Large intestine (tissue), 3 donors: Measurements from ENCODE around the gene SMAD3. TPM values are rescaled to one million over a fixed set of nuclear protein-coding genes. Genes with fewer than 3 reads are reported as not detected.

Experiments
- DNase-seq, 2 donors: peaks; one replicate each; pipeline versions ENCODE4 v3.0.0 to v3.0.0-alpha.2; 2013
- H3K27ac ChIP-seq: one replicate; pipeline ENCODE4 v1.5.1; 2013; ENCODE audit warnings: low read length
- H3K27me3 ChIP-seq: 2 replicates; pipeline ENCODE4 v1.6.1; 2013; ENCODE audit warnings: low read length; ENCODE audit not compliant: control insufficient read depth, insufficient read depth
- H3K36me3 ChIP-seq: 2 replicates; pipeline ENCODE4 v1.6.1; 2013; ENCODE audit warnings: low read length; ENCODE audit not compliant: control insufficient read depth, insufficient read depth
- H3K4me1 ChIP-seq: one replicate; pipeline ENCODE4 v1.6.1; 2013; ENCODE audit warnings: low read length; ENCODE audit not compliant: control insufficient read depth, insufficient read depth
- H3K4me3 ChIP-seq: one replicate; pipeline ENCODE4 v1.5.1; 2013; ENCODE audit warnings: low read length
- H3K9me3 ChIP-seq: one replicate; pipeline ENCODE4 v1.6.1; 2013; ENCODE audit warnings: mild to moderate bottlenecking, low read depth, low read length, moderate library complexity; ENCODE audit not compliant: control insufficient read depth
- WGBS: methylation state at CpG from one replicate; pipeline ENCODE4 v1.1.5; 2013; ENCODE audit warnings: low lambda C conversion rate; ENCODE audit not compliant: insufficient coverage; 5-methylcytosine and 5-hydroxymethylcytosine counted together
- polyA plus RNA-seq: library from polyadenylated mRNA; unstranded; fragments of 120-200 nt; gene quantifications from one replicate; pipeline ENCODE4 v1.2.1, GENCODE V29; 2013

SMAD3 gene
- polyA plus RNA-seq, 1 donor = 29.4 TPM

GRCh38 chr15:67241132-67241855, 175.9 kb downstream of the SMAD3 start:
- WGBS = no CpG with 5 or more reads among the region's 4 CpGs
- DNase-seq = no peak
- Histone ChIP-seq H3K36me3 (peaks cover 4% of the 10 kb centered on the region), H3K27me3 (no peaks in the 10 kb centered on the region), H3K4me3 (no peak overlapping the region), H3K27ac (no peak overlapping the region), H3K4me1 (no peaks in the 10 kb centered on the region), H3K9me3 (no peaks in the 10 kb centered on the region)

- Histone ChIP-seq H3K36me3 (peaks cover 4% of the 10 kb centered on the region), H3K4me1 (no peaks in the 10 kb centered on the region), H3K27me3 (no peaks in the 10 kb centered on the region), H3K27ac (no peak overlapping the region), H3K4me3 (no peak overlapping the region), H3K9me3 (no peaks in the 10 kb centered on the region)
- DNase-seq = no peak
- 100% methylated on average over 3 of the region's 3 CpGs for WGBS
Measured at GRCh38 chr15:67242708-67243111, 177.3 kb downstream of the SMAD3 start.

Other genes with a start within 250 kb of the SMAD3 start
- gene AAGAB, start 189.1 kb downstream of the SMAD3 start, polyA plus RNA-seq = 31.1 TPM
- gene IQCH, start 189.2 kb downstream of the SMAD3 start, polyA plus RNA-seq = 0.97 TPM